ENCODE results near the gene FANCE. TPM values are rescaled to one million over a fixed set of nuclear protein-coding genes. Genes with fewer than 3 reads are reported as not detected.

Gene FANCE
- polyA plus RNA-seq, 3 donors, result 1.8 to 3.0 (median 2.9) TPM

DNA sequence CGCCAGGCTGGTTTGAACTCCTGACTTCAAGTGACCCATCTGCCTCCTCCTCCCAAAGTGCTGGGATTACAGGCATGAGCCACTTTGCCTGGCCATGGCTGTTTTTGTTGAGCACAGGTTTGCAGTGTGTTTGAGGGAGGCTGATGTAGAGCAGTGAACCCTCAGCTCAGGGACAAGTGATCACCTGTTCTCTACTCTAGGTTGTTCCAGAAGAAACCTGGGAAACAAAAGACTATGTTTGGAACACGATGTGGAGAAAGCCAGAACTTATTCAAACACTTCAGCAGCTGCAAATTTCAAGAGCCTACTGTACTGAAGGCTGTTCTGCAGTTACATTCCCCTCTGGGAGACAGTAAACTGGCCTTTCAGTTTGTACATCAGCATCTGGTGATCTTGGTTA is 55.9 kb downstream of the FANCE start:
- H3K79me2 ChIP-seq (ENCODE audit: insufficient read depth, low read length), result no peaks in the 10 kb centered on the region
- H3K4me3 ChIP-seq (replicated peaks in 1 of 3; ENCODE audit: low read depth in 2 of 3, low read length in 3 of 3), result no peak overlapping the region
- no peaks in the 10 kb centered on the region for H3K36me3 ChIP-seq (replicated peaks in 1 of 2; ENCODE audit: control insufficient read depth in 1 of 2, insufficient read depth in 2 of 2, low read length in 2 of 2)
- intact Hi-C loops (cut with micrococcal nuclease), result no loop called here
- H3K4me1 ChIP-seq (ENCODE audit: control insufficient read depth in 1 of 2, insufficient read depth in 2 of 2, low read length in 2 of 2), result no peaks in the 10 kb centered on the region
- Mint-ChIP-seq H3K4me1 (no peaks in the 10 kb centered on the region), H3K27ac (peak overlapping the region in 1 of 7 donors; percentile 25), H3K27me3 (ENCODE audit: low read depth in 3 of 3) (peaks cover 62 to 88% (median 72%) of the 10 kb centered on the region in 3 donors), H3K4me3 (peak overlapping the region in 1 of 2 donors; percentile 9), H3K9me3 (peaks cover 0 to 6% (median 4%) of the 10 kb centered on the region in 7 donors), H3K36me3 (no peaks in the 10 kb centered on the region)
- TF ChIP-seq, protein P1, sequence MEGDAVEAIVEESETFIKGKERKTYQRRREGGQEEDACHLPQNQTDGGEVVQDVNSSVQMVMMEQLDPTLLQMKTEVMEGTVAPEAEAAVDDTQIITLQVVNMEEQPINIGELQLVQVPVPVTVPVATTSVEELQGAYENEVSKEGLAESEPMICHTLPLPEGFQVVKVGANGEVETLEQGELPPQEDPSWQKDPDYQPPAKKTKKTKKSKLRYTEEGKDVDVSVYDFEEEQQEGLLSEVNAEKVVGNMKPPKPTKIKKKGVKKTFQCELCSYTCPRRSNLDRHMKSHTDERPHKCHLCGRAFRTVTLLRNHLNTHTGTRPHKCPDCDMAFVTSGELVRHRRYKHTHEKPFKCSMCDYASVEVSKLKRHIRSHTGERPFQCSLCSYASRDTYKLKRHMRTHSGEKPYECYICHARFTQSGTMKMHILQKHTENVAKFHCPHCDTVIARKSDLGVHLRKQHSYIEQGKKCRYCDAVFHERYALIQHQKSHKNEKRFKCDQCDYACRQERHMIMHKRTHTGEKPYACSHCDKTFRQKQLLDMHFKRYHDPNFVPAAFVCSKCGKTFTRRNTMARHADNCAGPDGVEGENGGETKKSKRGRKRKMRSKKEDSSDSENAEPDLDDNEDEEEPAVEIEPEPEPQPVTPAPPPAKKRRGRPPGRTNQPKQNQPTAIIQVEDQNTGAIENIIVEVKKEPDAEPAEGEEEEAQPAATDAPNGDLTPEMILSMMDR (IDR thresholded peaks at IDR 0.05), result no peak
- no peak overlapping the region for H3K9ac ChIP-seq (ENCODE audit: insufficient read depth, low read length, poor library complexity, severe bottlenecking)
- no peak overlapping the region for H2AFZ ChIP-seq (ENCODE audit: insufficient read depth, low read depth, low read length, poor library complexity, severe bottlenecking)
- H3K9me3 ChIP-seq (replicated peaks in 1 of 2; ENCODE audit: control insufficient read depth in 1 of 2, insufficient read depth in 1 of 2, low read length in 2 of 2), result peaks cover 0 to 4% of the 10 kb centered on the region in 2 donors
- H3K27me3 ChIP-seq (ENCODE audit: control insufficient read depth in 2 of 2, insufficient read depth in 2 of 2, low read length in 2 of 2), result peaks cover 19 to 64% of the 10 kb centered on the region in 2 donors
- H3K27ac ChIP-seq (ENCODE audit: low read depth in 1 of 2, low read length in 2 of 2), result no peak overlapping the region
- 83% methylated on average over 1 of the region's 2 CpGs for WGBS (ENCODE audit: insufficient coverage)
- H3K4me2 ChIP-seq (replicated peaks; ENCODE audit: extremely low read depth, low read length, poor library complexity, severe bottlenecking), result no peak overlapping the region
- no peaks in the 10 kb centered on the region for H4K20me1 ChIP-seq (ENCODE audit: insufficient read depth, low read length)
- no peak for DNase-seq

DNA sequence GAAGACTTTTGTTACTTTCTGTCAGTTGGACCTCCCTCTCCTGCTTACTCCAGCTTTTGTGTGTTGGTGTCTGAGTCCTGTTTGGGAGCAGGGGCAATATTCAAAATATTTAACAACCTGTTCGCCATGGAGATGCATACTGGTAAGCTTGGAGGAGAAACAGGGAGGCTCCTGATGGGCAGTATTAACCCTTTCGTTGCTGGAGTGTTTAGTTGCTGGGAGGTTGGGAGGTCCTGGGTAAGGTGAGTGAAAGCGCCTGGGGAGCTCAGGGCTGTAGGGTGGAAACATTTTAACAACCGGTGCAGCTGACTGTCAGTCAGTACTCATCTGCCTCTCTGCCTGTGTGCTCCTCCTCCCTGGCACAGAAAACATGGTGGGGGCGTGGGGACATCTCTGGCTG is 56.4 kb downstream of the FANCE start:
- H3K79me2 ChIP-seq (ENCODE audit: insufficient read depth, low read length), result no peaks in the 10 kb centered on the region
- Mint-ChIP-seq H3K9me3 (peaks cover 0 to 6% (median 4%) of the 10 kb centered on the region in 7 donors), H3K4me3 (peak overlapping the region in 1 of 2 donors; percentile 21), H3K27me3 (ENCODE audit: low read depth in 3 of 3) (peaks cover 60 to 86% (median 71%) of the 10 kb centered on the region in 3 donors), H3K36me3 (no peaks in the 10 kb centered on the region), H3K27ac (no peak overlapping the region), H3K4me1 (no peaks in the 10 kb centered on the region)
- TF ChIP-seq, protein P1 (IDR thresholded peaks at IDR 0.05), result no peak
- 61% methylated on average over 3 of the region's 5 CpGs for WGBS (ENCODE audit: insufficient coverage)
- H3K9me3 ChIP-seq (replicated peaks in 1 of 2; ENCODE audit: control insufficient read depth in 1 of 2, insufficient read depth in 1 of 2, low read length in 2 of 2), result peaks cover 0 to 4% of the 10 kb centered on the region in 2 donors
- peaks cover 18 to 59% of the 10 kb centered on the region in 2 donors for H3K27me3 ChIP-seq (ENCODE audit: control insufficient read depth in 2 of 2, insufficient read depth in 2 of 2, low read length in 2 of 2)
- intact Hi-C loops (cut with micrococcal nuclease), result no loop called here
- no peak overlapping the region for H2AFZ ChIP-seq (ENCODE audit: insufficient read depth, low read depth, low read length, poor library complexity, severe bottlenecking)
- no peak overlapping the region for H3K4me2 ChIP-seq (replicated peaks; ENCODE audit: extremely low read depth, low read length, poor library complexity, severe bottlenecking)
- H3K27ac ChIP-seq (ENCODE audit: low read depth in 1 of 2, low read length in 2 of 2), result no peak overlapping the region
- H4K20me1 ChIP-seq (ENCODE audit: insufficient read depth, low read length), result no peaks in the 10 kb centered on the region
- H3K4me1 ChIP-seq (ENCODE audit: control insufficient read depth in 1 of 2, insufficient read depth in 2 of 2, low read length in 2 of 2), result no peaks in the 10 kb centered on the region
- no peaks in the 10 kb centered on the region for H3K36me3 ChIP-seq (replicated peaks in 1 of 2; ENCODE audit: control insufficient read depth in 1 of 2, insufficient read depth in 2 of 2, low read length in 2 of 2)
- no peak for DNase-seq
- no peak overlapping the region for H3K9ac ChIP-seq (ENCODE audit: insufficient read depth, low read length, poor library complexity, severe bottlenecking)
- H3K4me3 ChIP-seq (replicated peaks in 1 of 3; ENCODE audit: low read depth in 2 of 3, low read length in 3 of 3), result no peak overlapping the region

Data from CD14-positive monocyte (primary cell).